K562 (cell line): ENCODE measurements around the gene DHX29.

ENCODE experiments used
- ATF7 ChIP-seq: fragments of 450-650 bp; IDR thresholded peaks from 2 replicates; pipeline ENCODE4 v1.7.1; 2014; ENCODE audit warnings: mild to moderate bottlenecking, moderate library complexity
- CHD2 ChIP-seq: IDR thresholded peaks from 2 replicates; pipeline ENCODE4 v1.6.1; 2011; ENCODE audit warnings: low read depth, low read length
- CTCF ChIP-seq, 3 experiments: IDR thresholded peaks in 2 of 3; conservative IDR thresholded peaks in 1 of 3; 2 replicates each; pipeline ENCODE4 v1.5.1; 2011 to 2012; ENCODE audit warnings: low read length in 3 of 3, mild to moderate bottlenecking in 3 of 3, control low read depth in 2 of 3, improper control_type of control experiment in 1 of 3, inconsistent platforms in 1 of 3, low read depth in 1 of 3, mixed read lengths in 1 of 3, moderate library complexity in 1 of 3; ENCODE audit not compliant: insufficient read depth in 2 of 3
- EZH2 ChIP-seq: IDR thresholded peaks from 2 replicates; pipeline ENCODE4 v1.6.1; 2012; ENCODE audit warnings: low read depth, mild to moderate bottlenecking, inconsistent platforms, low read length, borderline replicate concordance
- NR2C2 ChIP-seq, 2 experiments: fragments of 200-800 bp in 1 of 2; sonication (Bioruptor generic) in 1 of 2; sonication (generic) in 1 of 2; formaldehyde crosslinking in 1 of 2; IDR thresholded peaks; 2 replicates each; pipeline versions ENCODE4 v1.6.1 to v1.8.0; 2016 to 2022; ENCODE audit warnings: mild to moderate bottlenecking in 1 of 2, missing compliant biosample characterization in 1 of 2, missing genetic modification characterization in 1 of 2, missing genetic modification reagents in 1 of 2
- ZEB2 ChIP-seq: fragments of 450-650 bp; IDR thresholded peaks from 2 replicates; pipeline ENCODE4 v1.6.1; 2016

- TF ChIP-seq EZH2 = no peak
- TF ChIP-seq CTCF (IDR thresholded peaks at IDR 0.05 in 2 of 3, conservative IDR thresholded peaks at IDR 0.05 in 1 of 3; ENCODE audit: insufficient read depth in 2 of 3, low read depth in 1 of 3, low read length in 3 of 3) = no peak
- no peak for TF ChIP-seq CHD2
- no peak for TF ChIP-seq NR2C2 (CRISPR knock-in tag; IDR thresholded peaks at IDR 0.05)
- TF ChIP-seq NR2C2 (tag; IDR thresholded peaks at IDR 0.05) = no peak
- TF ChIP-seq ATF7 = no peak
- TF ChIP-seq ZEB2 = no peak
Measured at GRCh38 chr5:55304584-55304983, 2.9 kb downstream of the DHX29 start.
